ENCODE data around the gene ROCK2. TPM values are rescaled to one million over a fixed set of nuclear protein-coding genes. Genes with fewer than 3 reads are reported as not detected.

ROCK2 gene
- total and polyA plus RNA-seq, 2 of the 8 experiments (the other 6 are each of a cell fraction or from before 2014, with no cell fraction given), result 2.7 to 29.0 TPM

GRCh38 chr2:11161747-11162146 lies 182.7 kb downstream of the ROCK2 start:
- no peaks in the 10 kb centered on the region for H3K36me3 ChIP-seq (ENCODE audit: control insufficient read depth in 2 of 4, insufficient read depth in 4 of 4, low read length in 3 of 4)
- DNase-seq (ENCODE audit: low read depth in 1 of 2, low spot score in 2 of 2) (no peak), FAIRE-seq (no peak)
- H3K27ac ChIP-seq (ENCODE audit: low read depth, low read length), result no peak overlapping the region
- no peaks in the 10 kb centered on the region for H3K23me2 ChIP-seq (ENCODE audit: low read depth, low read length)
- no peaks in the 10 kb centered on the region for H4K20me1 ChIP-seq (replicated peaks in 1 of 2; ENCODE audit: control insufficient read depth in 1 of 2, insufficient read depth in 2 of 2, low read length in 2 of 2)
- no peak overlapping the region for H4K91ac ChIP-seq (replicated peaks; ENCODE audit: insufficient read length, low read length)
- no peak overlapping the region for H2BK120ac ChIP-seq (replicated peaks; ENCODE audit: low read depth, low read length)
- no peak overlapping the region for H3K9ac ChIP-seq (replicated peaks in 1 of 4; ENCODE audit: extremely low read depth in 1 of 4, low read depth in 3 of 4, low read length in 3 of 4)
- POLR2A ChIA-PET (ENCODE audit: partially characterized antibody), result no interaction called here
- H3K79me2 ChIP-seq (ENCODE audit: control insufficient read depth in 1 of 2, insufficient read depth in 2 of 2, low read length in 2 of 2), result no peaks in the 10 kb centered on the region
- no peak overlapping the region for H3K23ac ChIP-seq (ENCODE audit: insufficient read length)
- no peak overlapping the region for H2BK20ac ChIP-seq (ENCODE audit: low read length)
- no peak overlapping the region for H3K4me2 ChIP-seq (ENCODE audit: insufficient read depth in 1 of 2, low read depth in 2 of 2, low read length in 2 of 2)
- H3K4me3 ChIP-seq (ENCODE audit: extremely low read depth in 1 of 4, insufficient read depth in 2 of 4, low read depth in 3 of 4, low read length in 4 of 4), result no peak overlapping the region
- no peak overlapping the region for H2AK5ac ChIP-seq (ENCODE audit: low read depth, low read length)
- WGBS, 2 experiments (ENCODE audit: extremely low coverage in 1 of 2, insufficient coverage in 1 of 2, insufficient read length in 1 of 2, insufficient replicate concordance in 2 of 2, low coverage in 1 of 2, low lambda C conversion rate in 2 of 2, missing lambda C conversion rate in 1 of 2), result 90% methylated on average over 4 of the region's 4 CpGs; no CpG with 5 or more reads in 1 of the 2 experiments
- no peak overlapping the region for H4K5ac ChIP-seq (ENCODE audit: insufficient read length, low read depth, low read length)
- H3K4ac ChIP-seq (replicated peaks; ENCODE audit: insufficient read length, low read depth, low read length), result no peak overlapping the region
- H2BK15ac ChIP-seq (ENCODE audit: low read length), result no peak overlapping the region
- no peaks in the 10 kb centered on the region for H3K4me1 ChIP-seq (replicated peaks in 1 of 4; ENCODE audit: control insufficient read depth in 3 of 4, insufficient read depth in 4 of 4, low read length in 3 of 4)
- no peaks in the 10 kb centered on the region for H3K79me1 ChIP-seq (ENCODE audit: low read depth, low read length)
- H2BK5ac ChIP-seq (ENCODE audit: low read depth, low read length), result no peak overlapping the region
- TF ChIP-seq BCL11A (IDR thresholded peaks at IDR 0.05; ENCODE audit: low read depth in 2 of 2, low read length in 2 of 2), result no peak
- no peak for TF ChIP-seq MAFK (IDR thresholded peaks at IDR 0.05; ENCODE audit: low read depth, low read length)
- TF ChIP-seq E2F6 (IDR thresholded peaks at IDR 0.05), result no peak
- no peak overlapping the region for H3K18ac ChIP-seq (ENCODE audit: extremely low read depth, low read length)
- H3K56ac ChIP-seq (replicated peaks; ENCODE audit: insufficient read length, low read depth, low read length), result no peak overlapping the region
- peak overlapping the region; percentile 68 for H4K8ac ChIP-seq (ENCODE audit: extremely low read depth, insufficient read depth, low read length)
- H2BK12ac ChIP-seq (ENCODE audit: low read depth, low read length), result no peak overlapping the region
- no peak overlapping the region for H2AFZ ChIP-seq (ENCODE audit: low read length)
- H3K14ac ChIP-seq (ENCODE audit: insufficient read length), result no peak overlapping the region
- H3K9me3 ChIP-seq (ENCODE audit: insufficient read depth in 2 of 2, low read depth in 1 of 2, low read length in 1 of 2), result no peaks in the 10 kb centered on the region
- no peaks in the 10 kb centered on the region for H3K27me3 ChIP-seq (replicated peaks in 1 of 4; ENCODE audit: control insufficient read depth in 3 of 4, extremely low read depth in 1 of 4, insufficient read depth in 3 of 4, low read length in 3 of 4)
- CTCF ChIA-PET (ENCODE audit: partially characterized antibody), result interaction anchor here (0.7 to 3.1 kb wide), 7 partner anchors 9 to 256 kb away, joined by 3 to 29 read pairs (median 4); a partner anchor contains a TSS

All from H1 (cell line).